VCaP (cell line): ENCODE measurements around the gene RYR2.

Experiments used
- H3K27ac ChIP-seq: fragments of 450-650 bp; 2 replicates; pipeline ENCODE4 v1.5.1; 2017
- CTCF ChIP-seq: fragments of 450-650 bp; conservative IDR thresholded peaks from 2 replicates; pipeline ENCODE4 v1.5.1; 2017; ENCODE audit warnings: mild to moderate bottlenecking, moderate library complexity

Gene RYR2

GRCh38 chr1:237608433-237608832 lies 566.4 kb downstream of the RYR2 start:
- no peak overlapping the region for H3K27ac ChIP-seq

GRCh38 chr1:237610157-237610556 lies 568.2 kb downstream of the RYR2 start:
- no peak overlapping the region for H3K27ac ChIP-seq
- no peak for TF ChIP-seq CTCF

More at GRCh38 chr1:237608433-237608832, 566.4 kb downstream of the RYR2 start:
- TF ChIP-seq CTCF, result no peak

GRCh38 chr1:237613984-237614383 lies 572.0 kb downstream of the RYR2 start:
- H3K27ac ChIP-seq, result no peak overlapping the region
- no peak for TF ChIP-seq CTCF

GRCh38 chr1:237619553-237619952 lies 577.6 kb downstream of the RYR2 start:
- H3K27ac ChIP-seq, result no peak overlapping the region
- TF ChIP-seq CTCF, result no peak

- no peak for TF ChIP-seq CTCF
Measured at GRCh38 chr1:237634922-237635321, 592.9 kb downstream of the RYR2 start.

GRCh38 chr1:237638555-237638954 lies 596.6 kb downstream of the RYR2 start:
- no peak overlapping the region for H3K27ac ChIP-seq
- TF ChIP-seq CTCF, result no peak

More at GRCh38 chr1:237634922-237635321, 592.9 kb downstream of the RYR2 start:
- no peak overlapping the region for H3K27ac ChIP-seq

GRCh38 chr1:237640011-237640671 lies 598.2 kb downstream of the RYR2 start:
- TF ChIP-seq CTCF, result no peak
- H3K27ac ChIP-seq, result no peak overlapping the region
